Aortic smooth muscle cell (primary cell): ENCODE data around the gene TDRD10. TPM values are rescaled to one million over a fixed set of nuclear protein-coding genes. Genes with fewer than 3 reads are reported as not detected.

Source experiments
- total RNA-seq: library from RNA; depleted of rRNA; stranded (reverse); fragments of >200 nt; gene quantifications from 2 replicates; pipeline ENCODE4 v1.2.3, GENCODE V29; 2014

TDRD10 gene, protein sequence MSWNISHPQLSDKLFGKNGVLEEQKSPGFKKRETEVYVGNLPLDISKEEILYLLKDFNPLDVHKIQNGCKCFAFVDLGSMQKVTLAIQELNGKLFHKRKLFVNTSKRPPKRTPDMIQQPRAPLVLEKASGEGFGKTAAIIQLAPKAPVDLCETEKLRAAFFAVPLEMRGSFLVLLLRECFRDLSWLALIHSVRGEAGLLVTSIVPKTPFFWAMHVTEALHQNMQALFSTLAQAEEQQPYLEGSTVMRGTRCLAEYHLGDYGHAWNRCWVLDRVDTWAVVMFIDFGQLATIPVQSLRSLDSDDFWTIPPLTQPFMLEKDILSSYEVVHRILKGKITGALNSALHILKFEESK
- total RNA-seq, result under 0.01 and 0.06 TPM in 2 replicates

DNA sequence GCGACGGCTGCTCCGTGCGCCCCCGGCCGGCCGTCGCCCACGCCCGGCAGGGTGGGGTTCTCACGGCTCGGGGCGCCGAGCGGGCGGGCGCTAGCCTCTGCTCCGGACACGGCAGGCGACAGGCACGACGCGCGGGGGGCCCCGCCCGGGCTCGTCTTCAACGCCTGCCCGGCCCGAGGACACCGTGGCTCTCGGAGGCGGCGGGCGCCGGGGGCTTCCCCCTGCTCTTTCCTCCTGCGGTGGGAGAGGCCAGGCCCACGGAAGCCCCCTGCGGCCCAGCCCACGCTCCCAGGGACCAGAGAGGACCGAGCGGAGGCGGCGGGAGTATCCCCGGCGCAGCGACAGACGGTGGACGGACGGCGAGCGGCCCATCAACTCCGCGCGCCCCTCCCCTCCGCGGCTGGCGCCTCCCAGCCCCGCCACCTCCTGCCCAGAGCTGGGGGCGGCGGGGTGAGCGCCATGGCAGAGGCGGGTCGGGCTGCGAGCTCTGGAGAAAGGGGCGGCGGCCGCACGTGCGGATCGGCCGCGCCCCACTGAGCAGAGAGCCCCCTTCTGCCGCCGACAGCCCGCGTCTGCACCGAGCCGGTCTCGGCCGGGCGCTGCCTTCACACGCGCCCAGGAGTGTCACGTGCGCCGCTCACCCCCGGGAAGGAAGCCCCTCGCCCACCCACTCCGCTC is at the start of gene TDRD10, which contains the start of gene SHE:
TSS of gene TDRD10 (plus strand) at position 154 of the 678 bp plus-strand sequence. CDS start 4,685 bp downstream, outside the sequence.
TSS of gene SHE (minus strand) at position 347 of the 678 bp plus-strand sequence. CDS start 386 bp downstream, outside the sequence.

DNA sequence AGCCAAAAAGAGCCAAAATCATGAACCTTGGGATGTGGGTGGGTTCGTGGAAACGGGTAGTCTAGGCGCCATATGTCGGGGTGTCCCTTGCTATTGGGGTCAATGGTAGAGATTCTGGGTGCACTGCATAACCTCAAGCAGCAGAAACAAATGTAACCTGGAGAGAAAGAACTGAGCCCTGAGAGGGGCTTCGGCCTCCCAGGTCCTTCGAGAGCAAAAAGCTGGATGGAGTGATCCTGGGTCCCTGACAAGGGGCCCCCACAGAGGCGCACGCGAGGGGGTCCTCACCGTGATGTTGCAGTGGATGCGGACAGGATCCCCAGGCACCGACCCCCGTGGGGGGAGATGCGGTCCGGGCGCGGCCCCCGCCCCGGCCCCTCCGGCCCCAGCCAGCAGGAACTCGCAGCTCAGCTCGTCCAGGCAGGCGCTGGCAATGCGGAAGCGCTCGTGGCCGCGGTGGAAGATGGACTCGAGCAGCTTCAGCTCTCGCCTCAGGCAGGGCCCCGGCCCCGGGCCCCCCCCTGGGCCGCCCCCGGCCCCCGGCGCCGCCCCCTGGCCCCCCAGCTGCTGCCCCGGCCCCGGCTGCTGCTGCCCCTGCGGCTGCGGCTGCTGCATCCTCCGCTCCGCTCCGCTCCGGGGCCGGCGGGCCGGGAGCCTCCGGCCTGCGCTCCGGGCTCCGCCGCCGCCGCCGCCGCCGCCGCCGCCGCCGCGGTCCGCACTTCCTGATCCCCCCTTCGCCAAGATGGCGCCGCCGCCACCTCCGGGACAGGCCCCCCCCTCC is 56.1 kb downstream of the TDRD10 start, which contains the start of gene UBE2Q1:
TSS of gene UBE2Q1 (minus strand) at position 724 of the 781 bp plus-strand sequence. CDS start at position 615, 109 bp downstream.

DNA sequence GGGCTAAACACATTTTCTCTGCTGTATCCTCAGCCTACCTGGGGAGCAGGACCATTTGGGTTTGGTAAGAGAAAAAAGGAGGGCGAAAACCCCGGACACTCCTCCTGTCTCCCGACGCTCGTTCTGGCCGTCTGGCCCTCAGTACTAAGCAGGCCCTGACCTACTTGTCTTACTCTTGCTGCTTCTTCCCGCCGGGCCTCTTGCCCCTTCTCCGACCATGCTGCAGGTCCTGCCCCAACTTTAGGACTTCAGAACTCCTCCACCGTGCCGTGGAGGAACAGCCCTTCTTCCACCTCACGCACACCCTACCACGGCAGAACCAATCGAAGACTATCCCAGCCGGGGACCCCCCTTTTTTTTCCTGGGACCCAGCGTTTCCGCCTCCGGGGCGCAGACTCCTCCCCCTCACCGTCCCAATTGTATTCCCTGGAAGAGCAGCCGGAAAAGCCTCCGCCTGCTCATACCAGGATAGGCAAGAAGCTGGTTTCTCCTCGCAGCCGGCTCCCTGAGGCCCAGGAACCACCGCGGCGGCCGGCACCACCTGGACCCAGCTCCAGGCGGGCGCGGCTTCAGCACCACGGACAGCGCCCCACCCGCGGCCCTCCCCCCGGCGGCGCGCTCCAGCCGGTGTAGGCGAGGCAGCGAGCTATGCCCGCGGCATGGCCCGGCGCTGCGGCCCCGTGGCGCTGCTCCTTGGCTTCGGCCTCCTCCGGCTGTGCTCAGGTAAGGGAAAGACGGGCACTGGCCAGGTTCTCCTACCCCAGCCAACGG is 65.6 kb downstream of the TDRD10 start, which contains the start of gene CHRNB2:
TSS of gene CHRNB2 (plus strand) at position 393 of the 771 bp plus-strand sequence. CDS start at position 660, 267 bp downstream.

Other genes starting within 250 kb of the TDRD10 start
- gene HAX1, start 229.6 kb upstream of the TDRD10 start, total RNA-seq, result 92.0 and 102 TPM in 2 replicates
- under 0.01 and 0.06 TPM in 2 replicates for gene AQP10, start 181.1 kb upstream of the TDRD10 start, total RNA-seq
- gene ATP8B2, start 176.7 kb upstream of the TDRD10 start, total RNA-seq, result 245 and 287 TPM in 2 replicates
- gene IL6R, start 96.9 kb upstream of the TDRD10 start, total RNA-seq, result 11.8 and 22.7 TPM in 2 replicates
- 0.93 and 2.4 TPM in 2 replicates for gene SHE, start 193 bp downstream of the TDRD10 start, total RNA-seq
- 25.4 and 25.9 TPM in 2 replicates for gene UBE2Q1, start 56.4 kb downstream of the TDRD10 start, total RNA-seq
- gene CHRNB2, start 65.6 kb downstream of the TDRD10 start, total RNA-seq, result under 0.01 TPM in 1 of 2 replicates, not detected in the other
- 63.8 and 68.1 TPM in 2 replicates for gene ADAR, start 106.0 kb downstream of the TDRD10 start, total RNA-seq